PC-3 (cell line): ENCODE data around the gene HRH1. TPM values are rescaled to one million over a fixed set of nuclear protein-coding genes. Genes with fewer than 3 reads are reported as not detected.

Source experiments
- ATAC-seq: fragments of 200-7000 bp; cut with Tn5 transposase; 2 replicates; pipeline ENCODE4 v1.9.1; 2020; ENCODE audit warnings: mild to moderate bottlenecking, moderate library complexity
- BruUV-seq: library from RNA; stranded (reverse); fragments of 400-500 nt; replicated peaks from 2 replicates; lab custom pipeline; 2021; lab: Mats Ljungman, UMichigan
- CTCF ChIA-PET: fragments of 300-600 bp; sonication (Branson Sonifier 250); formaldehyde crosslinking; loops from one replicate; lab custom pipeline; 2022; ENCODE audit warnings: antibody characterized with exemption; lab: Charles Lee
- POLR2A ChIA-PET: fragments of 300-600 bp; sonication (Branson Sonifier 250); formaldehyde crosslinking; loops from one replicate; lab custom pipeline; 2022; ENCODE audit warnings: antibody characterized with exemption; ENCODE audit not compliant: unreplicated experiment; lab: Charles Lee
- DNase-seq: peaks from one replicate; pipeline ENCODE4 v3.0.0-alpha.2; 2015
- H2AFZ ChIP-seq: fragments of 300-600 bp; sonication (generic); 2 replicates; pipeline ENCODE4 v1.6.0; 2016; ENCODE audit warnings: antibody characterized with exemption, low read length
- H3F3A ChIP-seq: fragments of 300-600 bp; sonication (generic); one replicate; pipeline ENCODE4 v1.6.0; 2017; ENCODE audit warnings: antibody characterized with exemption, low read length, control low read depth, mild to moderate bottlenecking; ENCODE audit not compliant: unreplicated experiment
- H3K27ac ChIP-seq: fragments of 300-600 bp; sonication (generic); 2 replicates; pipeline ENCODE4 v1.5.1; 2016; ENCODE audit warnings: mild to moderate bottlenecking, low read length
- H3K27me3 ChIP-seq: fragments of 300-600 bp; sonication (generic); 2 replicates; pipeline ENCODE4 v1.6.1; 2016; ENCODE audit warnings: low read length, mixed read lengths
- H3K36me3 ChIP-seq: fragments of 300-600 bp; sonication (generic); 2 replicates; pipeline ENCODE4 v1.6.1; 2016; ENCODE audit warnings: low read depth, mixed run types, low read length, mixed read lengths
- H3K4me1 ChIP-seq: fragments of 300-600 bp; sonication (generic); 2 replicates; pipeline ENCODE4 v1.5.1; 2016; ENCODE audit warnings: low read length; ENCODE audit not compliant: insufficient read depth
- H3K4me2 ChIP-seq: fragments of 300-600 bp; sonication (generic); 2 replicates; pipeline ENCODE4 v1.6.0; 2016; ENCODE audit warnings: low read length
- H3K4me3 ChIP-seq: fragments of 300-600 bp; sonication (generic); 2 replicates; pipeline ENCODE4 v1.5.1; 2016; ENCODE audit warnings: mild to moderate bottlenecking, low read length, mixed read lengths
- H3K79me2 ChIP-seq: fragments of 300-600 bp; sonication (generic); 2 replicates; pipeline ENCODE4 v1.6.1; 2017; ENCODE audit warnings: low read length, mixed read lengths
- H3K9ac ChIP-seq: fragments of 300-600 bp; sonication (generic); 2 replicates; pipeline ENCODE4 v1.6.0; 2016; ENCODE audit warnings: mild to moderate bottlenecking, low read length
- H3K9me2 ChIP-seq: fragments of 300-600 bp; sonication (generic); replicated peaks from 2 replicates; pipeline ENCODE4 v1.6.1; 2016; ENCODE audit warnings: mixed run types, low read length, mixed read lengths
- H3K9me3 ChIP-seq: fragments of 300-600 bp; sonication (generic); 2 replicates; pipeline ENCODE4 v1.6.1; 2016; ENCODE audit warnings: low read length, mixed read lengths
- H4K20me1 ChIP-seq: fragments of 300-600 bp; sonication (generic); 2 replicates; pipeline ENCODE4 v1.6.1; 2016; ENCODE audit warnings: low read length, mixed read lengths
- CTCF ChIP-seq: fragments of 300-600 bp; sonication (generic); conservative IDR thresholded peaks from 2 replicates; pipeline ENCODE4 v1.5.1; 2017; ENCODE audit warnings: antibody characterized with exemption, low read depth, mild to moderate bottlenecking, low read length
- EZH2 ChIP-seq: fragments of 300-600 bp; sonication (generic); IDR thresholded peaks from one replicate; pipeline ENCODE4 v1.6.1; 2017; ENCODE audit warnings: antibody characterized with exemption, mild to moderate bottlenecking, low read length; ENCODE audit not compliant: unreplicated experiment
- EZH2phosphoT487 ChIP-seq: fragments of 300-600 bp; sonication (generic); IDR thresholded peaks from 2 replicates; pipeline ENCODE4 v1.6.1; 2018; ENCODE audit warnings: mild to moderate bottlenecking, antibody characterized with exemption, low read length, borderline replicate concordance
- intact Hi-C: fragments of 100-400 bp; cut with micrococcal nuclease; formaldehyde crosslinking; loops from 2 replicates; pipeline ENCODE4 v1.9.0; 2023
- total RNA-seq: library from RNA; depleted of rRNA; stranded (reverse); fragments of >200 nt; gene quantifications from 2 replicates; pipeline ENCODE4 v1.2.3, GENCODE V29; 2014

Gene HRH1
- total RNA-seq, 1 experiment from 2014 or later: 5.9 TPM

GRCh38 chr3:11143476-11143875, 10.8 kb upstream of the HRH1 start:
- peaks cover 50% of the 10 kb centered on the region for H3K4me1 ChIP-seq
- intact Hi-C loops: no loop called here
- TF ChIP-seq CTCF (no peak), EZH2 (no peak), EZH2phosphoT487 (no peak)
- ChIA-PET POLR2A (no interaction called here), CTCF (no interaction called here)
- no peaks in the 10 kb centered on the region for H3K27me3 ChIP-seq
- H3K36me3 ChIP-seq: no peaks in the 10 kb centered on the region
- H3F3A ChIP-seq: no peaks in the 10 kb centered on the region
- ATAC-seq (no peak), DNase-seq (no peak)
- no peaks in the 10 kb centered on the region for H4K20me1 ChIP-seq
- no TSS peak for BruUV-seq
- H3K9me3 ChIP-seq: no peaks in the 10 kb centered on the region
- H3K79me2 ChIP-seq: no peaks in the 10 kb centered on the region
- H3K27ac ChIP-seq: no peak overlapping the region
- no peak overlapping the region for H3K9ac ChIP-seq
- no peak overlapping the region for H3K4me2 ChIP-seq
- no peak overlapping the region for H3K4me3 ChIP-seq
- no peak overlapping the region for H2AFZ ChIP-seq
- H3K9me2 ChIP-seq: no peaks in the 10 kb centered on the region

GRCh38 chr3:11144996-11145395, 9.3 kb upstream of the HRH1 start:
- H3K9me3 ChIP-seq: no peaks in the 10 kb centered on the region
- H3K4me2 ChIP-seq: peak overlapping the region; percentile 60
- ATAC-seq (no peak), DNase-seq (no peak)
- no peak overlapping the region for H3K4me3 ChIP-seq
- no peak for TF ChIP-seq CTCF
- TF ChIP-seq EZH2: no peak
- no peak for TF ChIP-seq EZH2phosphoT487
- intact Hi-C loops: loop anchor here (5.0 kb wide), 1 partner anchor 142 kb away; no protein-coding TSS in a partner anchor
- BruUV-seq: no TSS peak
- H3K27ac ChIP-seq: peak overlapping the region; percentile 90
- peak overlapping the region; percentile 43 for H3K9ac ChIP-seq
- H3K36me3 ChIP-seq: no peaks in the 10 kb centered on the region
- H3K9me2 ChIP-seq: no peaks in the 10 kb centered on the region
- no peaks in the 10 kb centered on the region for H3K27me3 ChIP-seq
- POLR2A ChIA-PET: interaction anchor here (0.6 kb wide), 1 partner anchor 9 kb away, joined by 3 read pairs; the partner anchor contains the start of gene HRH1
- H2AFZ ChIP-seq: no peak overlapping the region
- H3K4me1 ChIP-seq: peaks cover 43% of the 10 kb centered on the region
- no peaks in the 10 kb centered on the region for H3K79me2 ChIP-seq
- CTCF ChIA-PET: no interaction called here
- no peaks in the 10 kb centered on the region for H4K20me1 ChIP-seq
- H3F3A ChIP-seq: no peaks in the 10 kb centered on the region

GRCh38 chr3:11145888-11146287, 8.4 kb upstream of the HRH1 start:
- ChIA-PET POLR2A (interaction anchor here (0.6 kb wide), 1 partner anchor 8 kb away, joined by 3 read pairs; the partner anchor contains the start of gene HRH1), CTCF (no interaction called here)
- BruUV-seq: no TSS peak
- Histone ChIP-seq H3K27ac (peak overlapping the region; percentile 90), H3K9ac (peak overlapping the region; percentile 58), H3K4me2 (peak overlapping the region; percentile 64), H3K9me2 (no peaks in the 10 kb centered on the region), H3K9me3 (no peaks in the 10 kb centered on the region), H4K20me1 (no peaks in the 10 kb centered on the region), H3K36me3 (no peaks in the 10 kb centered on the region), H3K79me2 (no peaks in the 10 kb centered on the region), H3K4me3 (peak overlapping the region; percentile 1; the same call in 1 of the 2 replicates), H3F3A (no peaks in the 10 kb centered on the region), H3K4me1 (peaks cover 34% of the 10 kb centered on the region), H3K27me3 (no peaks in the 10 kb centered on the region), H2AFZ (no peak overlapping the region)
- TF ChIP-seq CTCF (no peak), EZH2phosphoT487 (no peak), EZH2 (no peak)
- intact Hi-C loops: loop anchor here (1.0 to 5.0 kb wide), 3 partner anchors 9 to 141 kb away; no protein-coding TSS in a partner anchor
- ATAC-seq (peak; percentile 80), DNase-seq (peak; percentile 96)
